H9 (cell line): ENCODE data around the gene KIF26B. TPM values are rescaled to one million over a fixed set of nuclear protein-coding genes. Genes with fewer than 3 reads are reported as not detected.

Experiments used
- DNase-seq: peaks from one replicate; pipeline ENCODE4 v3.0.0-alpha.2; 2017
- H2AFZ ChIP-seq: one replicate; pipeline ENCODE4 v1.6.1; 2013; ENCODE audit warnings: mild to moderate bottlenecking, low read length, control low read depth, moderate library complexity
- H2AK5ac ChIP-seq: 2 replicates; pipeline ENCODE4 v1.6.1; 2013; ENCODE audit warnings: low read length, control low read depth, mixed read lengths; ENCODE audit not compliant: insufficient read length
- H2BK120ac ChIP-seq: one replicate; pipeline ENCODE4 v1.6.1; 2013; ENCODE audit warnings: low read depth, mild to moderate bottlenecking, low read length, control low read depth, inconsistent platforms; ENCODE audit not compliant: poor library complexity, severe bottlenecking
- H2BK12ac ChIP-seq: 2 replicates; pipeline ENCODE4 v1.6.1; 2013; ENCODE audit warnings: low read length, control low read depth, mixed read lengths, low read depth; ENCODE audit not compliant: insufficient read length
- H2BK15ac ChIP-seq: 2 replicates; pipeline ENCODE4 v1.6.1; 2013; ENCODE audit warnings: low read depth, low read length, control low read depth
- H2BK20ac ChIP-seq: one replicate; pipeline ENCODE4 v1.6.1; 2013; ENCODE audit warnings: low read depth, mild to moderate bottlenecking, low read length, control low read depth, inconsistent platforms; ENCODE audit not compliant: poor library complexity, severe bottlenecking
- H2BK5ac ChIP-seq: 2 replicates; pipeline ENCODE4 v1.6.1; 2013; ENCODE audit warnings: low read length, control low read depth, mixed read lengths; ENCODE audit not compliant: insufficient read length
- H3K14ac ChIP-seq: 2 replicates; pipeline ENCODE4 v1.6.1; 2013; ENCODE audit warnings: low read length, control low read depth; ENCODE audit not compliant: insufficient read depth
- H3K18ac ChIP-seq: 2 replicates; pipeline ENCODE4 v1.6.1; 2013; ENCODE audit warnings: low read depth, mild to moderate bottlenecking, mixed read lengths, low read length, control low read depth; ENCODE audit not compliant: insufficient read length
- H3K23ac ChIP-seq: 2 replicates; pipeline ENCODE4 v1.6.1; 2013; ENCODE audit warnings: low read length, control low read depth, mixed read lengths, low read depth; ENCODE audit not compliant: insufficient read length
- H3K23me2 ChIP-seq: 2 replicates; pipeline ENCODE4 v1.6.1; 2013; ENCODE audit warnings: low read depth, mild to moderate bottlenecking, mixed read lengths, low read length, control low read depth; ENCODE audit not compliant: insufficient read length, poor library complexity, severe bottlenecking
- H3K27ac ChIP-seq: 2 replicates; pipeline ENCODE4 v1.5.1; 2013; ENCODE audit warnings: low read length, control low read depth, mixed read lengths, low read depth; ENCODE audit not compliant: insufficient read length
- H3K27me3 ChIP-seq: 2 replicates; pipeline ENCODE4 v1.6.1; 2013; ENCODE audit warnings: low read length, control low read depth, inconsistent platforms; ENCODE audit not compliant: insufficient read depth
- H3K4ac ChIP-seq: 2 replicates; pipeline ENCODE4 v1.6.1; 2013; ENCODE audit warnings: low read depth, mild to moderate bottlenecking, control low read depth, inconsistent platforms, low read length, moderate library complexity
- H3K4me1 ChIP-seq: 2 replicates; pipeline ENCODE4 v1.6.1; 2013; ENCODE audit warnings: low read length, control low read depth, inconsistent platforms; ENCODE audit not compliant: insufficient read depth
- H3K4me2 ChIP-seq: 2 replicates; pipeline ENCODE4 v1.6.1; 2013; ENCODE audit warnings: low read length, control low read depth, mixed read lengths; ENCODE audit not compliant: insufficient read length, insufficient read depth
- H3K56ac ChIP-seq: 2 replicates; pipeline ENCODE4 v1.6.1; 2013; ENCODE audit warnings: low read depth, mild to moderate bottlenecking, mixed read lengths, low read length, control low read depth; ENCODE audit not compliant: insufficient read length
- H3K79me1 ChIP-seq: 2 replicates; pipeline ENCODE4 v1.6.1; 2013; ENCODE audit warnings: low read depth, mild to moderate bottlenecking, moderate library complexity, low read length, control low read depth, inconsistent platforms; ENCODE audit not compliant: insufficient read depth, poor library complexity, severe bottlenecking
- H3K79me2 ChIP-seq: 2 replicates; pipeline ENCODE4 v1.6.1; 2013; ENCODE audit warnings: low read length, control low read depth, inconsistent platforms; ENCODE audit not compliant: insufficient read depth
- H3K9ac ChIP-seq: 2 replicates; pipeline ENCODE4 v1.6.1; 2013; ENCODE audit warnings: low read length, control low read depth, mixed read lengths; ENCODE audit not compliant: insufficient read length; ENCODE audit errors: extremely low read depth
- H3K9me3 ChIP-seq: one replicate; pipeline ENCODE4 v1.6.1; 2013; ENCODE audit warnings: low read depth, low read length, inconsistent platforms; ENCODE audit not compliant: control insufficient read depth
- H3T11ph ChIP-seq: one replicate; pipeline ENCODE4 v1.6.1; 2013; ENCODE audit warnings: mild to moderate bottlenecking, low read length, control low read depth, inconsistent platforms
- H4K20me1 ChIP-seq: one replicate; pipeline ENCODE4 v1.6.1; 2013; ENCODE audit not compliant: control insufficient read depth, insufficient read length, insufficient read depth
- H4K5ac ChIP-seq: 2 replicates; pipeline ENCODE4 v1.6.1; 2013; ENCODE audit warnings: low read depth, mild to moderate bottlenecking, mixed read lengths, low read length, control low read depth; ENCODE audit not compliant: insufficient read length
- H4K8ac ChIP-seq: replicated peaks from 2 replicates; pipeline ENCODE4 v1.6.1; 2013; ENCODE audit warnings: low read length, control low read depth, mixed read lengths, low read depth; ENCODE audit not compliant: insufficient read length
- H4K91ac ChIP-seq: 2 replicates; pipeline ENCODE4 v1.6.1; 2013; ENCODE audit warnings: low read depth, mild to moderate bottlenecking, moderate library complexity, mixed read lengths, low read length, control low read depth; ENCODE audit not compliant: insufficient read length
- H3K27ac Mint-ChIP-seq, 3 experiments: 2 replicates in 2 of 3; 3 replicates in 1 of 3; pipeline ENCODE4 v1.8.0; 2020 to 2021; ENCODE audit warnings: mixed read lengths in 3 of 3, mild to moderate bottlenecking in 1 of 3, moderate library complexity in 1 of 3
- H3K27me3 Mint-ChIP-seq: 2 replicates; pipeline ENCODE4 v1.8.0; 2021; ENCODE audit warnings: low read depth, mild to moderate bottlenecking, moderate library complexity, mixed read lengths
- H3K36me3 Mint-ChIP-seq, 3 experiments: 2 replicates in 2 of 3; 3 replicates in 1 of 3; pipeline ENCODE4 v1.8.0; 2020 to 2021; ENCODE audit warnings: low read depth in 3 of 3, mixed read lengths in 3 of 3; ENCODE audit not compliant: insufficient read depth in 1 of 3
- H3K4me1 Mint-ChIP-seq, 2 experiments: 2 replicates each; pipeline ENCODE4 v1.8.0; 2020; ENCODE audit warnings: mixed read lengths in 2 of 2
- H3K4me3 Mint-ChIP-seq, 2 experiments: 2 replicates in 1 of 2; 3 replicates in 1 of 2; pipeline ENCODE4 v1.8.0; 2020 to 2021; ENCODE audit warnings: mild to moderate bottlenecking in 2 of 2, mixed read lengths in 2 of 2, moderate library complexity in 1 of 2
- H3K9me3 Mint-ChIP-seq, 2 experiments: 2 replicates in 1 of 2; 3 replicates in 1 of 2; pipeline ENCODE4 v1.8.0; 2020; ENCODE audit warnings: mild to moderate bottlenecking in 2 of 2, mixed read lengths in 2 of 2, moderate library complexity in 1 of 2
- CTCF ChIP-seq: fragments of 200-600 bp; sonication (generic); conservative IDR thresholded peaks from 3 replicates; pipeline ENCODE4 v1.8.0; 2021; ENCODE audit warnings: antibody characterized with exemption, mild to moderate bottlenecking
- WGBS: extraction: QIAGEN DNeasy Blood & Tissue Kit; methylation state at CpG from one replicate; pipeline ENCODE4 v1.1.7; 2013; ENCODE audit warnings: missing lambda C conversion rate, low lambda C conversion rate, mixed read lengths; ENCODE audit not compliant: insufficient read length; ENCODE audit errors: extremely low coverage; 5-methylcytosine and 5-hydroxymethylcytosine counted together
- total RNA-seq: library from RNA; stranded (reverse); gene quantifications from 2 replicates; pipeline ENCODE4 v1.2.1, GENCODE V29; 2021

Gene KIF26B
- total RNA-seq, 1 experiment from 2014 or later, result 0.13 TPM

- H3K27me3 ChIP-seq, result no peaks in the 10 kb centered on the region
- H3K4ac ChIP-seq, result no peak overlapping the region
- H3K23me2 ChIP-seq, result no peaks in the 10 kb centered on the region
- H2BK20ac ChIP-seq, result no peak overlapping the region
- no peaks in the 10 kb centered on the region for H3K4me1 ChIP-seq
- no peak overlapping the region for H3K56ac ChIP-seq
- no peak overlapping the region for H4K8ac ChIP-seq
- H2AK5ac ChIP-seq, result no peak overlapping the region
- H4K5ac ChIP-seq, result no peak overlapping the region
- no peak overlapping the region for H3K9ac ChIP-seq
- no peak overlapping the region for H3K18ac ChIP-seq
- H3K23ac ChIP-seq, result no peak overlapping the region
- H3K79me1 ChIP-seq, result no peaks in the 10 kb centered on the region
- Mint-ChIP-seq H3K36me3 (no peaks in the 10 kb centered on the region; a peak in 1 of 7 replicates), H3K4me1 (peaks cover 0 to 4% of the 10 kb centered on the region in 2 experiments; a peak in 1 of 4 replicates), H3K27ac (no peak overlapping the region), H3K9me3 (no peaks in the 10 kb centered on the region), H3K4me3 (no peak overlapping the region), H3K27me3 (peaks cover 3% of the 10 kb centered on the region; the same call in 1 of the 2 replicates)
- no peak overlapping the region for H2BK12ac ChIP-seq
- H3T11ph ChIP-seq, result no peak overlapping the region
- H2BK120ac ChIP-seq, result no peak overlapping the region
- no peak overlapping the region for H2BK15ac ChIP-seq
- no peaks in the 10 kb centered on the region for H3K9me3 ChIP-seq
- no peak overlapping the region; the same call in 1 of the 2 replicates for H3K14ac ChIP-seq
- H3K79me2 ChIP-seq, result no peaks in the 10 kb centered on the region
- H3K4me2 ChIP-seq, result no peak overlapping the region
- no peak overlapping the region for H4K91ac ChIP-seq
- no peak overlapping the region for H2BK5ac ChIP-seq
- H2AFZ ChIP-seq, result no peak overlapping the region
- TF ChIP-seq CTCF, result no peak
- DNase-seq, result no peak
- WGBS, result no CpG with 5 or more reads among the region's 4 CpGs
- H4K20me1 ChIP-seq, result no peaks in the 10 kb centered on the region
- no peak overlapping the region for H3K27ac ChIP-seq
These were observed 421.5 kb downstream of the KIF26B start for GRCh38 chr1:245576323-245576722.
